ENCODE results near the gene SGCG.
"Not testable (repeated sequence)": the region's sequence is repeated elsewhere in the genome, so short reads cannot be mapped to it uniquely, and the experiment has no call there.

SGCG gene, protein sequence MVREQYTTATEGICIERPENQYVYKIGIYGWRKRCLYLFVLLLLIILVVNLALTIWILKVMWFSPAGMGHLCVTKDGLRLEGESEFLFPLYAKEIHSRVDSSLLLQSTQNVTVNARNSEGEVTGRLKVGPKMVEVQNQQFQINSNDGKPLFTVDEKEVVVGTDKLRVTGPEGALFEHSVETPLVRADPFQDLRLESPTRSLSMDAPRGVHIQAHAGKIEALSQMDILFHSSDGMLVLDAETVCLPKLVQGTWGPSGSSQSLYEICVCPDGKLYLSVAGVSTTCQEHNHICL

DNA sequence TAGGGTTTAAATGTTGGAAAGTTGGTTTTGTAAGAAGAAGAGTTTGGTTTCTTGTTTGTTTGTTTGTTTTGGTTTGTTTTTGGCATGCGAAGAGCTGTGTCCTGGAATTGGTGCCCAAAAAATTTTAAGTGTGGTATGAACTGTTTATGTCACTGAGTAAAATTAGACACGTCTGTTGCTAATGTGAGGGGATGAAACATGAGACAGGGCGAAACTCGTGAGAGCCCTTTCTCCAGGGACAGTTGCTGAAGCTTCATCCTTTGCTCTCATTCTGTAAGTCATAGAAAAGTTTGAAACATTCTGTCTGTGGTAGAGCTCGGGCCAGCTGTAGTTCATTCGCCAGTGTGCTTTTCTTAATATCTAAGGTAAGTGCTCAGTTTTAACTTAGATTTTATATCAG is at the start of gene SGCG:
TSS of gene SGCG (plus strand) at position 269 of the 400 bp plus-strand sequence. CDS start 22,716 bp downstream, outside the sequence.
- no peak for DNase-seq

DNA sequence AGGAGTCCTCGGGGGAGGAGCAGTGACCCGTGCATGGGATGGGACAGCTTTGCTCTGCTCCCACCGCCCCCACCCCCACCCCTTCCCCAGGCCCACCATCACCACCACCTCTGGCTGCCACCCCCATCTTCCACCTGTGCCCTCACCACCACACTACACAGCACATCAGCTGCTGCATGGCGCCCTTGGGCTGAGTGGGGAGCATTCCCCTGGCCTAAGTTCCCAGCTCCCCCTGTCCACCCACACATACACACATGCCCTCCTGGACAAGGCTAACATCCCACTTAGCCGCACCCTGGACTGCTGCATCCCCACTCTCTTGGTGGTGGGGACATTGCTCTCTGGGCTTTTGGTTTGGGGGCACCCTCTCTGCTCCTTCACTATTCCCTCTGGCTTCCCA is 46.2 kb upstream of the SGCG start:
- DNase-seq: no peak

DNA sequence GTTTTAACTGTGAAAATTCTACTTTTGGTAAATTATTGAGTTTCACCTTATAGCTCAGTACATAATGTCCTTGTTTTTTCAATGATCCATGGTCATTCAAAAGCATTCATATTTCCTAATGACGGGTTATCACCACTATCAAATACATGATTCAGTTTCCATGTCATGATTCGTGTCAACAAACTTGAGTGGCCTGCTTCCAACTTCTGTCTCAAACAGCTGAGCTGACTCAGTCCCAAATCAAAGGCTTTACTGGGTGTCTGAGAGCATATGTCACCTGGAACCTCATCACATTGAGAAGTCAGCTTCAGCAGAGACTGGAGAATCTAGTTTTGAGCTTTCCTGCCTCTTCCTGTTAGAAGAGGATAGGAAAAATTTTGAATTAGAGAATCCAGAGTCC is 40.3 kb upstream of the SGCG start:
- no peak for DNase-seq

GRCh38 chr13:23141964-23142363 is 38.8 kb upstream of the SGCG start:
- no peak for DNase-seq

DNA sequence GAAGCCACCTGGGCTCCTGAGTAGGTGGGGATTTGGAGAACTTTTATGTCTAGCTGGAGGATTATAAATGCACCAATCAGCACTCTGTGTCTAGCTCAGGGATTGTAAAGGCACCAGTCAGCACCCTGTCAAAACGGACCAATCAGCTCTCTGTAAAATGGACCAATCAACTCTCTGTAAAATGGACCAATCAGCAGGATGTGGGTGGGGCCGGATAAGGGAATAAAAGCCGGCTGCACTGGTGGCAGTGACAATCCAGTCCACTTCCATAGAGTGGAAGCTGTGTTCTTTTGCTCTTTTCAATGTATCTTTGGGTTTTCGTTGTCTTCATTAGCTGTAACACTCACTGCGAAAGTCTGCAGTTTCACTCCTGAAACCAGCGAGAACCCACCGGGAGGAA is 38.2 kb upstream of the SGCG start:
- DNase-seq: not testable (repeated sequence)

- no peak for DNase-seq
These were observed 36.3 kb upstream of the SGCG start for GRCh38 chr13:23144431-23144830.

DNA sequence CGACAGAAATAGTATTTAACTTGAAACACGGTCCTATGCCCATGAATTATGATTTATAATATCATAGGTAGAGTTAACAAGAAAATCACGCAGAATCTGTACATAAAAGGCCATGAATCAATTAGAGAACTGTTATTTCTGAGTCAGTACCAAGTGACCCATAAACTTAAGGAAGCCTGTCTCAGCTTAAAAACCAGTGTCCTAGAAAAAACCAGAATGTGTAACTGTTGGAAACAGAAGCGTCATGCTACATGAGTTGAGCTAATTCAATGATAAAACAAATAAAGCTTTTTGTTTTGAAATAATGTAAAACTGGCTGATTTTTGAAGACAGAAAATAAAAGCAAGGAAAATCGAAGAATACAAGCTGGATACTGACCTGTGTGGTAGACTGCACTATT is 34.8 kb upstream of the SGCG start:
- DNase-seq: no peak

- no peak for DNase-seq
These were observed 33.8 kb upstream of the SGCG start for GRCh38 chr13:23146811-23147625.

- no peak for DNase-seq
These were observed 33.0 kb upstream of the SGCG start for GRCh38 chr13:23147827-23148226.

DNA sequence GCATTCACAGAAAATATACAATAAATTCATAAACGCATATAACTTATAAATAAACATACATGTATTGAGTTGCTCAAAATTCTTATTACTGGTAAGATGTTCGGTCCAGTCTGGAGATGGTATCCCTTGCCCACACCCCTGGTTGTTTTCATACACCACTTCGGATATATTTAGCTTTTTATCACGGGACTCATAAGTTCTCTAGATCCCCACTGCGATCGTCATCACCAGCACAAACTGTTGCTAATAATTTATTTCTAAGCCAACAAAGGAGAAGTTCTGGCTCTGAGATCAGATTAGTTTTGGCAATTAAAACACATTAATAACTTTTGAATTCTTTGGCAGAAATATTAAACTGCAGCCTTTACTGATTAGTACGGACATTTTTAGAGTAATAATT is 23.0 kb upstream of the SGCG start:
- no peak for DNase-seq

DNA sequence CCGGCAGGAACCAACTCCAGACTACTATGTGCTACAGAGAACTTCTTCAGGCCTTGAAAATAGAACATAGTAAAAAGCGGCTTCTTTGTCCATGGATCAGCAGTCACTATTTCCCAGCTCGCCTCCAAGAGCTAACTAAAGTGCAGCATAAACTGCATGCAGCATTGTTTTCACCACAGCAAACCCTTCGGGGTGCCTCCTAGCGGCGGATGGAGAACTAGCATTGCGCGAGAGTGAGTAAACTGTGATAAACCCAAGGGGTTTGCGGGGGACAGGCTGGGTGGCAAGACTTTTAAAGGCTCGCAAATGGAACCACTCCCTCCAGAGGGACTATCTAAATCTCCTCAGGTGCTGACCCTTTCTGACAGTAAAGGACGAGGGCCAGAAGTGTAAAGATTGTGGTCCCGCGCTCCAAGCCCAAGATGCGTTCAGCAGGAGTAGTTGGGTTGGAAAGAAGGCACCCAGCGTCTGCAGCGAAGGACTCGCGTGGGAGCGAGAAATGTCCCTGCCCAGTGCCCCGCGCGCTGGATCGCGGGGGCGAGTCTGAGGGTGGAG is 21.5 kb upstream of the SGCG start:
- no peak for DNase-seq

DNA sequence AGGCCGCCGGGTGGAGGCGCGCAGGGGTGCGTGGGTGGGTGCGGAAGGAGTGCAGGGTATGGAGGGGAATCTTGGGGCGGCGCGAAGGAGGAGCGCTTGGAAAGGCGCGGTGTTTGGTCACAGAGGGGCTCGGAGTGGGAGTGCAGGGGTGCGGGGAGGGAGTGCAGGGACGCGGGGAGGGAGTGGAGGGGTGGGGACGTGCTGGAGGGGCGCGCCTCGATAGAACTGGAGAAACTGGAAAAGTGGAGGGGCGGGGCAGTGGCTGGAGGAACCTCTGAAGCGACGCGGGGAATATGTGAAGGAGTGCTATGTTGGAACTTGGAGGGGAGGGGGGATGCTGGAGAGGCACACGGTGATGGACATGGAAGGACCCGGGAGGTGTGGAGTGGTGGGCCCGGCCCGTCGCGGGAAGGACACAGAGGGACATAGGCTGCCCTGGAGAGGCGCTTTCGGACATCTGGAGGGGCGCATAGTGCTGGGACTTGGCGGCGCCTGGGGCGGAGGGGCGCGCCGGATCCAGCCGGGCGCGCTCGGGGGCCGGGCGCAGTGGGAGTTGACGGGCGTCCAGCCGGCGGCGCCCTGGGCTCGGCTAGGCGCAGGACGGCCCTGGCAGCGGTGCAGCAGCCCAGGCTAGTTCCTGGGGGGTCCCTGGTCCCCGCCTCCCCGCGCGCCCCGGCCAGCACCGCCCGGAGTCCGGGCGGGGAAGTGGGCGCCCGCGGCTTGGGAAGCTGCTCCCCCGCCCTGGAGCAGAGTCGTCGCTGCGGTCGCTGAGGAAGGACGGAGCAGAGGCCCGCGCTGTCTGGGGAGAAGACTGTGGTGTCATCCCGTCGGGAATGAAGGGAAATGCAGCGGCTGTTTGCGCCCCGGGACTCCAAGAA is 20.8 kb upstream of the SGCG start:
- DNase-seq: no peak

GRCh38 chr13:23160638-23161480 is 19.9 kb upstream of the SGCG start:
- DNase-seq: no peak

DNA sequence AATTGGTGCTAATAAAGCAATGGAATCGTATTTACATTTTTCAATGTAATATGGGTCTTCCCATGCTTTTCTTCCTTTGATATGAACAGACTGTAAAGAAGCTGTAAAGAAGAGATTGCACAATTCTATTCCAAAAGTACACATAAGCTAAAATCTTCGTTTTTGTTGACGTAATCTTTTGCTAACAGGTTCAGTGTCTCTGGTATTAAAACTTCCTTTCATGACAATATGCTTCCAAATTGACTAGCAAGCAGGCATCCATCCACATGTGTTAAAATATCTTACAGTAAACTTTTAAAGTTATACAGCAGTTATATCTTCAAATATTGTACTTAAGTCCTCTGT is 19.3 kb upstream of the SGCG start:
- DNase-seq: no peak

DNA sequence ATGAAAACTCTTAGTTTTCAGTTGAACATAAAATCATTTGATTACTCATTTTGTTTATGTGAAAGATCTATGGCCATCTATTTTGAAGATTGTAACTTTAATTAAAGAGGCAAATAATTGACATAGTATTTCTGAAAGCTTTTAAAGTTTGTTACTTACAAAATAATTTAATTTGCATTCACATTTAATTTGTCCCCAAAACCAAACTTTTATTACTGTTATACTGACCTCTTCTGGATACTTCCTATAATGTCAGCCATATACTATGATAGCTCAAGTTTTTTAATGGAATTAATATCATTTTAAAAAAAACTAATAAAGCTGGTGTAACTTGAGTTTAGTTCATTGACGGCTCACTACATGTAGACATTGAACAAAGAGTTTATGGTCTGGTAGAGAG is 4.9 kb upstream of the SGCG start:
- no peak for DNase-seq

DNA sequence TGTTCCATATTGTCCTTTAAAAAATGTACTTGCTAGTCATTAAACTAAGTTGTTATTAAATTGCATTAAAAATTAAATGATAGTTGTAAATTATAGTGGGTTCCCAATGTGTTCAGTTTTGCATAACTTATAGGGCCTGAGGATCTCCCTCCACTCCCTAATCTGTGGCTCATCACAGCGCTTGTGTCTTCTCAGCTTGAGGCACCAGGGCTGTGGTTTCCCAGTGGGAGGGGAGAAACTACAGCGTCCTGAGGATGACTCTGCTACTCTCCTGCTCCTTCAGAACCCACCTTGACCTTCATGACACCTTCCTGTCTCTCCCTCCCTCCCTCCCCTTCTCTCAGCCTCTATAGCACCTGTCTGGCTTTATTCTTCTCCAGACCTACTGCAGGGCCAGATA is 1.4 kb downstream of the SGCG start:
- no peak for DNase-seq

DNA sequence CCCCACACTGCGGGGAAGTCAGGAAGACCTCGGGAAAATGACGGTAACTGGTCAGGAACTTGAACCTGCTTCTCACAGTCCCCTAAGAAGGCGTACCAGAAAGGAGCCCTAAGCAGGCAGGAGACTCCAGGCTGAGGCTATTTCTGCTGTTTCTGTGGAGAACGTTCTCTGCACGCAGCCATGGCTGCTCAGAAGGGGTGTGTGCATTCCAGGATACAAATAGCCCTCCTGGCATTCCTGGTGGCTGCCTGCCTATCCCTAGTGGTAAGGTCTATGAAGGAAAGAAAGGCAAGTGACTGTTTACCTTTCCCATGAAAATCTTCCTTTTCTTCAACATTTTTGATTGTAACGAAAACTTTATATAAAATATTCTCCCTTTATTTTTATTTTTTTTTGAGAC is 2.5 kb downstream of the SGCG start:
- no peak for DNase-seq

- DNase-seq: no peak
These were observed 4.8 kb downstream of the SGCG start for GRCh38 chr13:23185542-23185941.

DNA sequence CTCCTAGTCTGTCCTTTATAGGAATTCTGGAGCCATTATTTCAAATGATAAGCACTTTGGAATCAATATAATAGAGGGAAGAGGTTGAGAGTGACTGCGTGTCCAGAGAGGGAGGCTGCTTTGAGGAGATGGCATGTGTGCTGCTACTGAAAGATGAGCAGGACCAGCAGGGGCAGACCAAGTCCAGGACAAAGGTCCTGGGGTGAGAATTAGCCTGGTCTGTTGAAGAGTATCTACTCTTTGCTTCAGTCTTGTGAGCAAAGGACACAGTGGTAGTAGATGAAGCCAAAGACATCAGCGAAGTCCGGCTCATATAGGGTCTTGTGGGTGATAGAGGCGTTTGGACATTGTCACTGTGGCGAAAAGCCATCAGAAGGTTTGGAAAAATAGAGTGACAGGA is 21.1 kb downstream of the SGCG start:
- no peak for DNase-seq

GRCh38 chr13:23202383-23202782 is 21.6 kb downstream of the SGCG start:
- no peak for DNase-seq

DNA sequence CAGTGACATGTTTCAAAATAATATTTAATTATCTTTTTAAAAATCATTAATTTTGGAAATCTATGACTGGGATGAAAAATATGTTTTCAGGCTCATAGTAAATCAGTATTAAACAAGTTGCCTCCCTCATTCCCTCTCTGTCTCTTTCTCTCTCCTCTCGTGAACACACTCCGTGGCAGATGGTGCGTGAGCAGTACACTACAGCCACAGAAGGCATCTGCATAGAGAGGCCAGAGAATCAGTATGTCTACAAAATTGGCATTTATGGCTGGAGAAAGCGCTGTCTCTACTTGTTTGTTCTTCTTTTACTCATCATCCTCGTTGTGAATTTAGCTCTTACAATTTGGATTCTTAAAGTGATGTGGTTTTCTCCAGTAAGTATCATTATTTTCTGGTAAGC is 22.7 kb downstream of the SGCG start:
- no peak for DNase-seq

GRCh38 chr13:23205807-23206206 is 25.0 kb downstream of the SGCG start:
- no peak for DNase-seq
